Liver (tissue), 9 donors: ENCODE data around the gene GATB. TPM values are rescaled to one million over a fixed set of nuclear protein-coding genes. Genes with fewer than 3 reads are reported as not detected.

ENCODE experiments used
- DNase-seq: peaks from one replicate; pipeline ENCODE4 v3.0.0-alpha.2; 2017; ENCODE audit warnings: low spot score
- H3K27ac ChIP-seq, 2 donors: one replicate each; pipeline ENCODE4 v1.7.0; 2013; ENCODE audit warnings: inconsistent platforms in 2 of 2, low read length in 2 of 2, control low read depth in 1 of 2, low read depth in 1 of 2, mild to moderate bottlenecking in 1 of 2
- H3K27me3 ChIP-seq, 4 donors: one replicate each; pipeline versions ENCODE4 v1.6.1 to v1.7.0; 2013; ENCODE audit warnings: low read length in 3 of 4, inconsistent platforms in 1 of 4, mild to moderate bottlenecking in 1 of 4, moderate library complexity in 1 of 4; ENCODE audit not compliant: control insufficient read depth in 4 of 4, insufficient read depth in 4 of 4
- H3K36me3 ChIP-seq, 4 donors: one replicate each; pipeline versions ENCODE4 v1.6.1 to v1.7.0; 2013; ENCODE audit warnings: low read length in 3 of 4, mild to moderate bottlenecking in 3 of 4, low read depth in 1 of 4, moderate library complexity in 1 of 4; ENCODE audit not compliant: control insufficient read depth in 4 of 4, insufficient read depth in 3 of 4
- H3K4me1 ChIP-seq, 4 donors: one replicate each; pipeline versions ENCODE4 v1.6.1 to v1.7.0; 2013; ENCODE audit warnings: low read length in 3 of 4, mild to moderate bottlenecking in 3 of 4, moderate library complexity in 1 of 4; ENCODE audit not compliant: control insufficient read depth in 4 of 4, insufficient read depth in 4 of 4
- H3K4me3 ChIP-seq, 3 donors: one replicate each; pipeline versions ENCODE4 v1.6.1 to v1.7.0; 2013; ENCODE audit warnings: low read length in 3 of 3, control low read depth in 1 of 3, low read depth in 1 of 3, mild to moderate bottlenecking in 1 of 3
- H3K9ac ChIP-seq, 2 donors: one replicate each; pipeline ENCODE4 v1.7.0; 2013; ENCODE audit warnings: low read length in 2 of 2, mild to moderate bottlenecking in 2 of 2, moderate library complexity in 2 of 2, control low read depth in 1 of 2, low read depth in 1 of 2
- H3K9me3 ChIP-seq, 4 donors: one replicate each; pipeline versions ENCODE4 v1.6.1 to v1.7.0; 2013; ENCODE audit warnings: low read length in 3 of 4; ENCODE audit not compliant: control insufficient read depth in 4 of 4
- ATF3 ChIP-seq: IDR thresholded peaks from 2 replicates; pipeline ENCODE4 v1.6.1; 2016; ENCODE audit warnings: antibody characterized with exemption
- CTCF ChIP-seq: fragments of 150-350 bp; IDR thresholded peaks from 2 replicates; pipeline ENCODE4 v1.5.1; 2017; ENCODE audit warnings: improper control_type of control experiment, low read depth, low read length; ENCODE audit not compliant: missing input control
- EGR1 ChIP-seq, 2 donors: IDR thresholded peaks; 2 replicates each; pipeline ENCODE4 v1.6.1; 2016 to 2018; ENCODE audit warnings: antibody characterized with exemption in 2 of 2, low read depth in 2 of 2
- FOXA1 ChIP-seq: IDR thresholded peaks from 2 replicates; pipeline ENCODE4 v1.6.1; 2016; ENCODE audit warnings: antibody characterized with exemption
- FOXA2 ChIP-seq: IDR thresholded peaks from 2 replicates; pipeline ENCODE4 v1.6.1; 2016; ENCODE audit warnings: antibody characterized with exemption
- GABPA ChIP-seq, 2 donors: IDR thresholded peaks in 1 of 2; conservative IDR thresholded peaks in 1 of 2; 2 replicates each; pipeline ENCODE4 v1.6.1; 2016; ENCODE audit warnings: antibody characterized with exemption in 2 of 2, mild to moderate bottlenecking in 1 of 2, moderate library complexity in 1 of 2
- HNF4A ChIP-seq, 2 donors: conservative IDR thresholded peaks; 2 replicates each; pipeline ENCODE4 v1.6.1; 2016; ENCODE audit warnings: antibody characterized with exemption in 2 of 2, mild to moderate bottlenecking in 2 of 2
- HNF4G ChIP-seq: IDR thresholded peaks from 2 replicates; pipeline ENCODE4 v1.6.1; 2016; ENCODE audit warnings: antibody characterized with exemption
- JUND ChIP-seq, 2 donors: IDR thresholded peaks; 2 replicates each; pipeline ENCODE4 v1.6.1; 2016; ENCODE audit warnings: antibody characterized with exemption in 2 of 2
- MAX ChIP-seq: IDR thresholded peaks from 2 replicates; pipeline ENCODE4 v1.6.1; 2016; ENCODE audit warnings: antibody characterized with exemption
- NR2F2 ChIP-seq: IDR thresholded peaks from 2 replicates; pipeline ENCODE4 v1.6.1; 2016; ENCODE audit warnings: antibody characterized with exemption
- RAD21 ChIP-seq, 2 donors: IDR thresholded peaks; 2 replicates each; pipeline ENCODE4 v1.6.1; 2016; ENCODE audit warnings: antibody characterized with exemption in 2 of 2, mild to moderate bottlenecking in 2 of 2
- RXRA ChIP-seq, 2 donors: IDR thresholded peaks; 2 replicates each; pipeline ENCODE4 v1.6.1; 2017 to 2018; ENCODE audit warnings: antibody characterized with exemption in 2 of 2, mild to moderate bottlenecking in 1 of 2
- SP1 ChIP-seq: IDR thresholded peaks from 2 replicates; pipeline ENCODE4 v1.6.1; 2018; ENCODE audit warnings: antibody characterized with exemption, mild to moderate bottlenecking
- TAF1 ChIP-seq: conservative IDR thresholded peaks from 2 replicates; pipeline ENCODE4 v1.6.1; 2016; ENCODE audit warnings: antibody characterized with exemption, mild to moderate bottlenecking
- YY1 ChIP-seq: IDR thresholded peaks from 2 replicates; pipeline ENCODE4 v1.6.1; 2016; ENCODE audit warnings: antibody characterized with exemption, mild to moderate bottlenecking
- WGBS: extraction: QIAGEN DNeasy Blood & Tissue Kit; methylation state at CpG from one replicate; pipeline ENCODE4 v1.1.7; 2013; 5-methylcytosine and 5-hydroxymethylcytosine counted together
- polyA plus RNA-seq, 2 donors: library from polyadenylated mRNA; stranded (reverse) in 1 of 2; unstranded in 1 of 2; fragments of 200-250 nt in 1 of 2; fragments of >200 nt in 1 of 2; fragmentation: Nextera tagmentation in 1 of 2; extraction: Ambion mirVana in 1 of 2; gene quantifications; one replicate each; pipeline versions ENCODE4 v1.2.1 to v1.2.3, GENCODE V29; 2013 to 2015
- total RNA-seq, 2 donors: library from RNA; depleted of rRNA; stranded (reverse); fragments of >200 nt; gene quantifications; one replicate each; pipeline ENCODE4 v1.2.3, GENCODE V29; 2014
- TF ChIP-seq, protein P1 (sequence below): IDR thresholded peaks from 2 replicates; pipeline ENCODE4 v1.6.1; 2016; ENCODE audit warnings: antibody characterized with exemption, mild to moderate bottlenecking
- TF ChIP-seq, protein P2 (sequence below): IDR thresholded peaks from 2 replicates; pipeline ENCODE4 v1.6.1; 2016; ENCODE audit warnings: antibody characterized with exemption
- donor health status: healthy.
- donor health status: healthy.
- donor health status: healthy.
- donor health status: healthy.
- donor health status: healthy.

The GATB gene
- total and polyA plus RNA-seq, 4 donors, result 10.4 to 17.3 (median 12.5) TPM

- Histone ChIP-seq H3K27ac (no peak overlapping the region), H3K36me3 (no peaks in the 10 kb centered on the region), H3K9ac (no peak overlapping the region), H3K9me3 (no peaks in the 10 kb centered on the region), H3K4me3 (no peak overlapping the region), H3K4me1 (no peaks in the 10 kb centered on the region), H3K27me3 (no peaks in the 10 kb centered on the region)
- WGBS, result 83% methylated on average over 4 of the region's 4 CpGs
- no peak for DNase-seq
- TF ChIP-seq SP1 (no peak), YY1 (no peak), JUND (IDR thresholded peaks at IDR 0.05) (no peak), HNF4G (no peak), EGR1 (IDR thresholded peaks at IDR 0.05; ENCODE audit: low read depth in 2 of 2) (no peak), CTCF (no peak), FOXA2 (no peak), MAX (no peak), GABPA (IDR thresholded peaks at IDR 0.05 in 1 of 2, conservative IDR thresholded peaks at IDR 0.05 in 1 of 2) (no peak), RAD21 (IDR thresholded peaks at IDR 0.05) (no peak), FOXA1 (no peak), TAF1 (no peak), NR2F2 (no peak), HNF4A (conservative IDR thresholded peaks at IDR 0.05) (no peak)
- TF ChIP-seq, protein P1, sequence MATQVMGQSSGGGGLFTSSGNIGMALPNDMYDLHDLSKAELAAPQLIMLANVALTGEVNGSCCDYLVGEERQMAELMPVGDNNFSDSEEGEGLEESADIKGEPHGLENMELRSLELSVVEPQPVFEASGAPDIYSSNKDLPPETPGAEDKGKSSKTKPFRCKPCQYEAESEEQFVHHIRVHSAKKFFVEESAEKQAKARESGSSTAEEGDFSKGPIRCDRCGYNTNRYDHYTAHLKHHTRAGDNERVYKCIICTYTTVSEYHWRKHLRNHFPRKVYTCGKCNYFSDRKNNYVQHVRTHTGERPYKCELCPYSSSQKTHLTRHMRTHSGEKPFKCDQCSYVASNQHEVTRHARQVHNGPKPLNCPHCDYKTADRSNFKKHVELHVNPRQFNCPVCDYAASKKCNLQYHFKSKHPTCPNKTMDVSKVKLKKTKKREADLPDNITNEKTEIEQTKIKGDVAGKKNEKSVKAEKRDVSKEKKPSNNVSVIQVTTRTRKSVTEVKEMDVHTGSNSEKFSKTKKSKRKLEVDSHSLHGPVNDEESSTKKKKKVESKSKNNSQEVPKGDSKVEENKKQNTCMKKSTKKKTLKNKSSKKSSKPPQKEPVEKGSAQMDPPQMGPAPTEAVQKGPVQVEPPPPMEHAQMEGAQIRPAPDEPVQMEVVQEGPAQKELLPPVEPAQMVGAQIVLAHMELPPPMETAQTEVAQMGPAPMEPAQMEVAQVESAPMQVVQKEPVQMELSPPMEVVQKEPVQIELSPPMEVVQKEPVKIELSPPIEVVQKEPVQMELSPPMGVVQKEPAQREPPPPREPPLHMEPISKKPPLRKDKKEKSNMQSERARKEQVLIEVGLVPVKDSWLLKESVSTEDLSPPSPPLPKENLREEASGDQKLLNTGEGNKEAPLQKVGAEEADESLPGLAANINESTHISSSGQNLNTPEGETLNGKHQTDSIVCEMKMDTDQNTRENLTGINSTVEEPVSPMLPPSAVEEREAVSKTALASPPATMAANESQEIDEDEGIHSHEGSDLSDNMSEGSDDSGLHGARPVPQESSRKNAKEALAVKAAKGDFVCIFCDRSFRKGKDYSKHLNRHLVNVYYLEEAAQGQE, result no peak
- TF ChIP-seq, protein P2, sequence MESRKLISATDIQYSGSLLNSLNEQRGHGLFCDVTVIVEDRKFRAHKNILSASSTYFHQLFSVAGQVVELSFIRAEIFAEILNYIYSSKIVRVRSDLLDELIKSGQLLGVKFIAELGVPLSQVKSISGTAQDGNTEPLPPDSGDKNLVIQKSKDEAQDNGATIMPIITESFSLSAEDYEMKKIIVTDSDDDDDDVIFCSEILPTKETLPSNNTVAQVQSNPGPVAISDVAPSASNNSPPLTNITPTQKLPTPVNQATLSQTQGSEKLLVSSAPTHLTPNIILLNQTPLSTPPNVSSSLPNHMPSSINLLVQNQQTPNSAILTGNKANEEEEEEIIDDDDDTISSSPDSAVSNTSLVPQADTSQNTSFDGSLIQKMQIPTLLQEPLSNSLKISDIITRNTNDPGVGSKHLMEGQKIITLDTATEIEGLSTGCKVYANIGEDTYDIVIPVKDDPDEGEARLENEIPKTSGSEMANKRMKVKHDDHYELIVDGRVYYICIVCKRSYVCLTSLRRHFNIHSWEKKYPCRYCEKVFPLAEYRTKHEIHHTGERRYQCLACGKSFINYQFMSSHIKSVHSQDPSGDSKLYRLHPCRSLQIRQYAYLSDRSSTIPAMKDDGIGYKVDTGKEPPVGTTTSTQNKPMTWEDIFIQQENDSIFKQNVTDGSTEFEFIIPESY, result no peak
These were observed 49.7 kb upstream of the GATB start for GRCh38 chr4:151810476-151810875.

GRCh38 chr4:151809716-151810115 is 48.9 kb upstream of the GATB start:
- no peaks in the 10 kb centered on the region for H3K36me3 ChIP-seq
- no peaks in the 10 kb centered on the region for H3K9me3 ChIP-seq
- 90% methylated on average over 6 of the region's 6 CpGs for WGBS
- H3K27ac ChIP-seq, result no peak overlapping the region
- no peaks in the 10 kb centered on the region for H3K27me3 ChIP-seq
- no peak overlapping the region for H3K9ac ChIP-seq
- DNase-seq, result no peak
- H3K4me1 ChIP-seq, result no peaks in the 10 kb centered on the region
- no peak overlapping the region for H3K4me3 ChIP-seq
- TF ChIP-seq, protein P2, result no peak
- TF ChIP-seq FOXA2 (no peak), SP1 (no peak), ATF3 (no peak), RAD21 (IDR thresholded peaks at IDR 0.05) (no peak), CTCF (no peak), FOXA1 (no peak), EGR1 (IDR thresholded peaks at IDR 0.05; ENCODE audit: low read depth in 2 of 2) (no peak), TAF1 (no peak), YY1 (no peak), RXRA (IDR thresholded peaks at IDR 0.05) (no peak), HNF4A (conservative IDR thresholded peaks at IDR 0.05) (no peak), JUND (IDR thresholded peaks at IDR 0.05) (no peak), GABPA (IDR thresholded peaks at IDR 0.05 in 1 of 2, conservative IDR thresholded peaks at IDR 0.05 in 1 of 2) (no peak), MAX (no peak)
